Brain microvascular endothelial cell (primary cell): ENCODE results near the gene TRABD.

ENCODE experiments used
- DNase-seq: peaks from one replicate; pipeline ENCODE4 v3.0.0-alpha.2; 2020
- H3K27ac ChIP-seq: fragments of 250-450 bp; sonication (Bioruptor Pico); 2 replicates; pipeline ENCODE4 v1.5.1; 2020; ENCODE audit warnings: mild to moderate bottlenecking, moderate library complexity
- H3K27me3 ChIP-seq: fragments of 250-450 bp; sonication (Bioruptor Pico); replicated peaks from 2 replicates; pipeline ENCODE4 v1.5.1; 2020; ENCODE audit warnings: mild to moderate bottlenecking
- H3K36me3 ChIP-seq: fragments of 250-450 bp; sonication (Bioruptor Pico); replicated peaks from 2 replicates; pipeline ENCODE4 v1.5.1; 2020; ENCODE audit warnings: mild to moderate bottlenecking
- H3K4me3 ChIP-seq: 2 replicates; pipeline ENCODE4 v1.5.1; 2011; ENCODE audit warnings: low read depth, mild to moderate bottlenecking, control low read depth, low read length, moderate library complexity
- CTCF ChIP-seq: IDR thresholded peaks from 2 replicates; pipeline ENCODE4 v1.5.1; 2011; ENCODE audit warnings: low read depth, mild to moderate bottlenecking, moderate library complexity, low read length, control low read depth, inconsistent platforms; ENCODE audit errors: missing control alignments
- in situ Hi-C: cut with HindIII; loops from 2 replicates; pipeline ENCODE4 v1.10.0; 2017; ENCODE audit warnings: low sequenced_read_pairs, low pct_ligation_motif_present

TRABD gene

GRCh38 chr22:50194037-50194805, 8.5 kb downstream of the TRABD start:
- in situ Hi-C loops, result no loop called here
- H3K27me3 ChIP-seq, result no peaks in the 10 kb centered on the region
- TF ChIP-seq CTCF, result no peak
- no peak overlapping the region for H3K27ac ChIP-seq
- H3K4me3 ChIP-seq, result no peak overlapping the region
- peaks cover 41% of the 10 kb centered on the region for H3K36me3 ChIP-seq
- no peak for DNase-seq

GRCh38 chr22:50196256-50196655, 10.5 kb downstream of the TRABD start:
- no peak overlapping the region for H3K4me3 ChIP-seq
- no peaks in the 10 kb centered on the region for H3K27me3 ChIP-seq
- no peak for DNase-seq
- H3K27ac ChIP-seq, result no peak overlapping the region
- in situ Hi-C loops, result no loop called here
- no peak for TF ChIP-seq CTCF
- peaks cover 41% of the 10 kb centered on the region for H3K36me3 ChIP-seq

GRCh38 chr22:50197000-50197800, 11.5 kb downstream of the TRABD start:
- no peak for DNase-seq
- no peak for TF ChIP-seq CTCF
- H3K27ac ChIP-seq, result no peak overlapping the region
- H3K27me3 ChIP-seq, result no peaks in the 10 kb centered on the region
- H3K36me3 ChIP-seq, result peaks cover 38% of the 10 kb centered on the region
- no peak overlapping the region for H3K4me3 ChIP-seq
- in situ Hi-C loops, result no loop called here

GRCh38 chr22:50197856-50198623, 12.3 kb downstream of the TRABD start:
- no peak for DNase-seq
- Histone ChIP-seq H3K27ac (no peak overlapping the region), H3K27me3 (no peaks in the 10 kb centered on the region), H3K4me3 (no peak overlapping the region), H3K36me3 (peaks cover 36% of the 10 kb centered on the region)
- in situ Hi-C loops, result no loop called here
- no peak for TF ChIP-seq CTCF

- no peak overlapping the region for H3K4me3 ChIP-seq
- no peak for TF ChIP-seq CTCF
- no peaks in the 10 kb centered on the region for H3K27me3 ChIP-seq
- peaks cover 36% of the 10 kb centered on the region for H3K36me3 ChIP-seq
- in situ Hi-C loops, result no loop called here
- H3K27ac ChIP-seq, result no peak overlapping the region
- no peak for DNase-seq
Measured at GRCh38 chr22:50198624-50199017, 12.9 kb downstream of the TRABD start.
